Mammary epithelial cell (primary cell): ENCODE measurements around the gene OSBPL9.

ENCODE experiments used
- CTCF ChIP-seq, 2 donors: IDR thresholded peaks in 1 of 2; conservative IDR thresholded peaks in 1 of 2; 2 replicates each; pipeline ENCODE4 v1.5.1; 2011 to 2012; ENCODE audit warnings: inconsistent platforms in 2 of 2, low read length in 2 of 2, mild to moderate bottlenecking in 2 of 2, control low read depth in 1 of 2, low read depth in 1 of 2; ENCODE audit not compliant: insufficient read depth in 1 of 2; ENCODE audit errors: extremely low read depth in 1 of 2
- EZH2 ChIP-seq: IDR thresholded peaks from 2 replicates; pipeline ENCODE4 v1.6.1; 2012; ENCODE audit warnings: low read length, inconsistent platforms, borderline replicate concordance

- TF ChIP-seq EZH2 (no peak), CTCF (conservative IDR thresholded peaks at IDR 0.05 in 1 of 2, IDR thresholded peaks at IDR 0.05 in 1 of 2; ENCODE audit: extremely low read depth in 1 of 2, insufficient read depth in 1 of 2, low read depth in 1 of 2, low read length in 2 of 2) (no peak)
Observed at GRCh38 chr1:51740652-51741051, 123.8 kb downstream of the OSBPL9 start.
